SU-DHL-6 (cell line): ENCODE data around the gene AATK.

Source experiments
- EZH2phosphoT487 ChIP-seq: fragments of 200-600 bp; sonication (generic), shearing (Covaris generic); conservative IDR thresholded peaks from 2 replicates; pipeline ENCODE4 v1.6.1; 2018; ENCODE audit warnings: mild to moderate bottlenecking, antibody characterized with exemption, low read length, moderate library complexity, mixed read lengths
- TF ChIP-seq, protein P1 (sequence below): fragments of 200-600 bp; sonication (generic); IDR thresholded peaks from one replicate; pipeline ENCODE4 v1.5.1; 2017; ENCODE audit warnings: antibody characterized with exemption, mild to moderate bottlenecking, low read length, moderate library complexity; ENCODE audit not compliant: insufficient read depth, poor library complexity, severe bottlenecking

DNA sequence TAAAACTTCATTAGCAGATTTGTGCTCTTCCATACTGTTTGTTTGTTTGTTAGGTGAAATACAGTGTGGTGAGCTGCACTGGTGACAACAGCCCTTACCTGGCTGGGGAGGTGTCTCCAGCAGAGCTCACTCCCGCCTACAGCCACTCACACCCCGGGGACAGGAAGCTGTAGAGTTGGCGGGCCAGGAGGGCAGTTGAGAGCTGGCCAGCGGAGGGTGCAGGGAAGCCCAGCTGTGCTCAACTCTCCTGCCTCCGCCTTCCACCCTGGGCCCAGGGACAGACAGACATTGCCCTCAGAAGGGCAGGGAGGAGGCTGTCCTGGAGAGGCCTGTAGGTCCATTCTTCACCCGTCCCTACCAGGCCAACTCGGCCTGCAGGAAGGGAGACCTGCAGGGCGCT lies 49.3 kb downstream of the AATK start:
- TF ChIP-seq, protein P1, sequence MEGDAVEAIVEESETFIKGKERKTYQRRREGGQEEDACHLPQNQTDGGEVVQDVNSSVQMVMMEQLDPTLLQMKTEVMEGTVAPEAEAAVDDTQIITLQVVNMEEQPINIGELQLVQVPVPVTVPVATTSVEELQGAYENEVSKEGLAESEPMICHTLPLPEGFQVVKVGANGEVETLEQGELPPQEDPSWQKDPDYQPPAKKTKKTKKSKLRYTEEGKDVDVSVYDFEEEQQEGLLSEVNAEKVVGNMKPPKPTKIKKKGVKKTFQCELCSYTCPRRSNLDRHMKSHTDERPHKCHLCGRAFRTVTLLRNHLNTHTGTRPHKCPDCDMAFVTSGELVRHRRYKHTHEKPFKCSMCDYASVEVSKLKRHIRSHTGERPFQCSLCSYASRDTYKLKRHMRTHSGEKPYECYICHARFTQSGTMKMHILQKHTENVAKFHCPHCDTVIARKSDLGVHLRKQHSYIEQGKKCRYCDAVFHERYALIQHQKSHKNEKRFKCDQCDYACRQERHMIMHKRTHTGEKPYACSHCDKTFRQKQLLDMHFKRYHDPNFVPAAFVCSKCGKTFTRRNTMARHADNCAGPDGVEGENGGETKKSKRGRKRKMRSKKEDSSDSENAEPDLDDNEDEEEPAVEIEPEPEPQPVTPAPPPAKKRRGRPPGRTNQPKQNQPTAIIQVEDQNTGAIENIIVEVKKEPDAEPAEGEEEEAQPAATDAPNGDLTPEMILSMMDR: no peak
- TF ChIP-seq EZH2phosphoT487: no peak
